DMS114 treated with DMSO at 0.1 percent for 48 hours (cell line): ENCODE measurements around the gene PRRC2A.
A peak's percentile ranks its signal among the peaks of the same experiment; 100 is the strongest.

Experiments
- DNase-seq: peaks from one replicate; lab custom pipeline; 2025; ENCODE audit not compliant: unreplicated experiment; lab: John Stamatoyannopoulos, UW

PRRC2A gene

GRCh38 chr6:31645325-31645724 lies 24.8 kb downstream of the PRRC2A start:
- no peak for DNase-seq

- peak; percentile 89 for DNase-seq
Observed at GRCh38 chr6:31651602-31652191, 31.2 kb downstream of the PRRC2A start.

- DNase-seq = peak; percentile 98
Observed at GRCh38 chr6:31652925-31653724, 32.6 kb downstream of the PRRC2A start.

- no peak for DNase-seq
Observed at GRCh38 chr6:31654574-31655348, 34.2 kb downstream of the PRRC2A start.

- no peak for DNase-seq
Observed at GRCh38 chr6:31655349-31656237, 35.1 kb downstream of the PRRC2A start, which contains the start of gene APOM. APOM (plus strand) TSS chr6:31655894; CDS start chr6:31655967, 73 bp downstream.

GRCh38 chr6:31657406-31658157 lies 37.1 kb downstream of the PRRC2A start:
- no peak for DNase-seq

GRCh38 chr6:31658158-31658688 lies 37.7 kb downstream of the PRRC2A start:
- no peak for DNase-seq

- DNase-seq = no peak
Observed at GRCh38 chr6:31658983-31659648, 38.6 kb downstream of the PRRC2A start.

- DNase-seq = no peak
Observed at GRCh38 chr6:31659649-31660380, 39.3 kb downstream of the PRRC2A start.

- peak; percentile 75 for DNase-seq
Observed at GRCh38 chr6:31660381-31661261, 40.1 kb downstream of the PRRC2A start, which contains the start of gene C6orf47. C6orf47 (minus strand) TSS chr6:31660778; CDS start chr6:31659947, 831 bp downstream.

GRCh38 chr6:31661262-31662123 lies 41.0 kb downstream of the PRRC2A start:
- DNase-seq = no peak

- no peak for DNase-seq
Observed at GRCh38 chr6:31662124-31662723, 41.7 kb downstream of the PRRC2A start.

GRCh38 chr6:31663126-31663960 lies 42.8 kb downstream of the PRRC2A start:
- no peak for DNase-seq

- DNase-seq = no peak
Observed at GRCh38 chr6:31663961-31664789, 43.7 kb downstream of the PRRC2A start.
